ENCODE results near the gene ADSS2.
A peak's percentile ranks its signal among the peaks of the same experiment; 100 is the strongest.
"Not testable (repeated sequence)": the region's sequence is repeated elsewhere in the genome, so short reads cannot be mapped to it uniquely, and the experiment has no call there.

The ADSS2 gene

GRCh38 chr1:244451539-244451950 lies at the start of gene ADSS2:
TSS of gene ADSS2 (minus strand) at chr1:244451909. CDS start at chr1:244451817, 92 bp downstream.
- DNase-seq (ENCODE audit: low read depth) = no peak

GRCh38 chr1:244500515-244500914 lies 48.8 kb upstream of the ADSS2 start:
- not testable (repeated sequence) for DNase-seq (ENCODE audit: low read depth)

GRCh38 chr1:244499484-244499883 lies 47.8 kb upstream of the ADSS2 start:
- DNase-seq (ENCODE audit: low read depth) = not testable (repeated sequence)

GRCh38 chr1:244497805-244498204 lies 46.1 kb upstream of the ADSS2 start:
- DNase-seq (ENCODE audit: low read depth) = no peak

GRCh38 chr1:244496186-244496585 lies 44.5 kb upstream of the ADSS2 start:
- DNase-seq (ENCODE audit: low read depth) = no peak

GRCh38 chr1:244494653-244495052 lies 42.9 kb upstream of the ADSS2 start:
- no peak for DNase-seq (ENCODE audit: low read depth)

GRCh38 chr1:244484971-244485370 lies 33.3 kb upstream of the ADSS2 start:
- not testable (repeated sequence) for DNase-seq (ENCODE audit: low read depth)

GRCh38 chr1:244473059-244473605 lies 21.4 kb upstream of the ADSS2 start:
- no peak for DNase-seq (ENCODE audit: low read depth)

- no peak for DNase-seq (ENCODE audit: low read depth)
These were observed 15.0 kb upstream of the ADSS2 start for GRCh38 chr1:244466724-244467123.

GRCh38 chr1:244461245-244462071 lies 9.7 kb upstream of the ADSS2 start, which contains the start of gene CATSPERE:
TSS of gene CATSPERE (plus strand) at chr1:244461273. CDS start at chr1:244461430, 157 bp downstream.
- peak; percentile 51 for DNase-seq (ENCODE audit: low read depth)

- DNase-seq (ENCODE audit: low read depth) = no peak
These were observed 8.5 kb upstream of the ADSS2 start for GRCh38 chr1:244460197-244460596.

GRCh38 chr1:244458781-244459180 lies 7.1 kb upstream of the ADSS2 start:
- no peak for DNase-seq (ENCODE audit: low read depth)

- no peak for DNase-seq (ENCODE audit: low read depth)
These were observed 4.9 kb upstream of the ADSS2 start for GRCh38 chr1:244456586-244456985.

- no peak for DNase-seq (ENCODE audit: low read depth)
These were observed 2.7 kb upstream of the ADSS2 start for GRCh38 chr1:244454412-244454811.

- DNase-seq (ENCODE audit: low read depth) = peak; percentile 96
These were observed 464 bp upstream of the ADSS2 start for GRCh38 chr1:244451951-244452795.

- no peak for DNase-seq (ENCODE audit: low read depth)
These were observed 841 bp downstream of the ADSS2 start for GRCh38 chr1:244450597-244451538.

GRCh38 chr1:244449936-244450508 lies 1.7 kb downstream of the ADSS2 start:
- no peak for DNase-seq (ENCODE audit: low read depth)

GRCh38 chr1:244448279-244449036 lies 3.3 kb downstream of the ADSS2 start:
- DNase-seq (ENCODE audit: low read depth) = no peak

- no peak for DNase-seq (ENCODE audit: low read depth)
These were observed 4.2 kb downstream of the ADSS2 start for GRCh38 chr1:244447552-244447951.

- DNase-seq (ENCODE audit: low read depth) = no peak
These were observed 4.7 kb downstream of the ADSS2 start for GRCh38 chr1:244447024-244447423.
